CD4-positive, alpha-beta T cell treated with Interleukin-4 for 1 hour (primary cell): Measurements from ENCODE around the gene HFE.

Source experiments
- DNase-seq, 2 donors: peaks; one replicate each; pipeline ENCODE4 v3.0.0-alpha.2; 2020 to 2022

Gene HFE

DNA sequence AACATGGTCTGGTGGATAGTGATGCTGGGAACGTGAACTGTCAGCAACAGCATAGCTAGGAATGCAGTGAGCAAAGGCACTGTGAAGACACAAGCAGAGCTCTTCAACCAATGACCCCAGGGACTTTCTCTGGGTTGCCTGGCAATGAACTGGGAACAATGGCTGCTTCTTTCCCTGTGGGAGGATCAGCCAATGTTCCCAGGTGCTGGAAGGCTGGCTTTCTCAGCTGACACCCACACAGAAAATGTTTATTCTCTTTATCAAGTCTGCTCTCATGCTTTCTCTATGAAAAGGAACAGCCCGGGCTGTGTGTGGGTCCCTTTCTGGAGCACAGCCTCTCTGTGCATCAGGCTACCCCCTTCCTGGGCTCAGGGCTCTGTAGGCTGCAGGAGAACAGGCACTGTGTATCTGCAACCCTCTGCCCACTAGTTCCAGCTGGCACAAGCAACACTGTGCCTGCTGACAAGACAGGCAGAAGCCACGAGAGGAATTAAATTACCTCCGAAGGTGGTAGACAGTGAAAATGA, 54.2 kb downstream of the HFE start:
- DNase-seq, result no peak

- no peak for DNase-seq
These were observed 54.8 kb downstream of the HFE start for GRCh38 chr6:26142026-26142425.
